Neural crest cell (in vitro differentiated cells): ENCODE measurements around the gene TSGA10IP. TPM values are rescaled to one million over a fixed set of nuclear protein-coding genes. Genes with fewer than 3 reads are reported as not detected.

Experiments used
- DNase-seq: peaks from one replicate; pipeline ENCODE4 v3.0.0; 2021; ENCODE audit warnings: low read depth, mixed read lengths, low spot score
- H3K27ac Mint-ChIP-seq: one replicate; pipeline ENCODE4 v1.8.0; 2021; ENCODE audit warnings: mild to moderate bottlenecking, mixed read lengths; ENCODE audit not compliant: unreplicated experiment
- H3K27me3 Mint-ChIP-seq: 2 replicates; pipeline ENCODE4 v1.8.0; 2021; ENCODE audit warnings: low read depth, mild to moderate bottlenecking, mixed read lengths
- H3K36me3 Mint-ChIP-seq: 2 replicates; pipeline ENCODE4 v1.8.0; 2021; ENCODE audit warnings: low read depth, mild to moderate bottlenecking, mixed read lengths
- H3K4me1 Mint-ChIP-seq: 2 replicates; pipeline ENCODE4 v1.8.0; 2021; ENCODE audit warnings: mixed read lengths
- H3K4me3 Mint-ChIP-seq: one replicate; pipeline ENCODE4 v1.8.0; 2021; ENCODE audit warnings: mild to moderate bottlenecking, mixed read lengths
- H3K9me3 Mint-ChIP-seq: 2 replicates; pipeline ENCODE4 v1.8.0; 2021; ENCODE audit warnings: mixed read lengths
- CTCF ChIP-seq: fragments of 200-600 bp; sonication (generic); conservative IDR thresholded peaks from 2 replicates; pipeline ENCODE4 v1.5.0; 2021; ENCODE audit warnings: antibody characterized with exemption, mild to moderate bottlenecking
- total RNA-seq: library from RNA; stranded (reverse); gene quantifications from 2 replicates; pipeline ENCODE4 v1.2.1, GENCODE V29; 2021

Gene TSGA10IP
- total RNA-seq, 1 donor from 2014 or later, result 2.7 TPM

DNA sequence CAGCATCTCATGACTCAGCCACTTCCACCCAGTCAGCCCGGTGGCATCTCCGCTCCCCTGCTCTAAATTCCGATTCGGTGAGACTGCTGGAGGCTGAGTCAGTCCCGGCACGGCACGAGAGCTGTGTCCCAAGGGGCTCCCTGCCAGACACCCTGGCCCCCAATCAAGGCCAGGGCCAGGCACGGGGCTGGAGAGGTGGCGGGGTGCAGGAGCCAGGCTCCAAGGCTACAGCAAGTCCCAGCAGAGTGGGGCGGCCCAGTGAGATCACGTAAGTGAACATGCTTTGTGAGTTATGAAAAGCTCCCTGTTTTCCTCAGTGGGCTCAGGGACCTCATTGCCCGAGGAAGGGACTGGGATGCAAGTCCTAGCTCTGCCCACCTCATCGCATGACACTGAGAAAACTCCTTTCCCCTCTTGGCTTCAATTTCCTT is 29.4 kb upstream of the TSGA10IP start:
- DNase-seq, result no peak
- Mint-ChIP-seq H3K27me3 (no peaks in the 10 kb centered on the region), H3K9me3 (no peaks in the 10 kb centered on the region), H3K36me3 (no peaks in the 10 kb centered on the region), H3K27ac (no peak overlapping the region), H3K4me3 (peak overlapping the region; percentile 89), H3K4me1 (peaks cover 34% of the 10 kb centered on the region)
- no peak for TF ChIP-seq CTCF

DNA sequence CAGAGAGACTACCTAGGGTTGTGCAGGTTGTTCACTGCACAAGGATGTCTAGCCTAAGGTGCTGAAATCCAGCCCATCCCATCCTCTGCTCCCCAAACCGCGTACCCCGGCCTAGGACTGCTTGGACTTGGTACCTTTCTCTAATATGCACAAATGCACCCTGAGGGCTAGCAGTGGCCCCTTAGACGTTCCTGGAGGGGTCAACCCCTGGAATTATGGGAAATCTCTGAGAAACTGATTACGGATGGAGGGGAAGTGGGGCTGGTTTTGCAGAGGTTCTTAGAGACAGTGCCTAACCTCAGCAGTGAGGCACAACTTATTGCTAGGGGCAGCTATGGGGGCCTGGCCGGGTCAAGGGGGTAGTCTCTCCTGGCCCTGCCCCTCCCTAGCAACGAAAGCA is 28.9 kb upstream of the TSGA10IP start:
- H3K4me3 Mint-ChIP-seq, result peak overlapping the region; percentile 89
- no peaks in the 10 kb centered on the region for H3K9me3 Mint-ChIP-seq
- no peaks in the 10 kb centered on the region for H3K36me3 Mint-ChIP-seq
- no peak for DNase-seq
- H3K27ac Mint-ChIP-seq, result no peak overlapping the region
- no peaks in the 10 kb centered on the region for H3K27me3 Mint-ChIP-seq
- H3K4me1 Mint-ChIP-seq, result peaks cover 34% of the 10 kb centered on the region
- TF ChIP-seq CTCF, result no peak

GRCh38 chr11:65917077-65917433 is 28.2 kb upstream of the TSGA10IP start:
- peaks cover 29% of the 10 kb centered on the region for H3K4me1 Mint-ChIP-seq
- no peaks in the 10 kb centered on the region for H3K27me3 Mint-ChIP-seq
- H3K9me3 Mint-ChIP-seq, result no peaks in the 10 kb centered on the region
- no peaks in the 10 kb centered on the region for H3K36me3 Mint-ChIP-seq
- H3K27ac Mint-ChIP-seq, result no peak overlapping the region
- H3K4me3 Mint-ChIP-seq, result peak overlapping the region; percentile 89
- no peak for TF ChIP-seq CTCF
- no peak for DNase-seq

GRCh38 chr11:65917434-65918210 is 27.7 kb upstream of the TSGA10IP start:
- Mint-ChIP-seq H3K4me3 (peak overlapping the region; percentile 89), H3K27me3 (no peaks in the 10 kb centered on the region), H3K4me1 (peaks cover 29% of the 10 kb centered on the region), H3K36me3 (peaks cover under 1% of the 10 kb centered on the region), H3K9me3 (no peaks in the 10 kb centered on the region), H3K27ac (no peak overlapping the region)
- no peak for DNase-seq
- TF ChIP-seq CTCF, result no peak

DNA sequence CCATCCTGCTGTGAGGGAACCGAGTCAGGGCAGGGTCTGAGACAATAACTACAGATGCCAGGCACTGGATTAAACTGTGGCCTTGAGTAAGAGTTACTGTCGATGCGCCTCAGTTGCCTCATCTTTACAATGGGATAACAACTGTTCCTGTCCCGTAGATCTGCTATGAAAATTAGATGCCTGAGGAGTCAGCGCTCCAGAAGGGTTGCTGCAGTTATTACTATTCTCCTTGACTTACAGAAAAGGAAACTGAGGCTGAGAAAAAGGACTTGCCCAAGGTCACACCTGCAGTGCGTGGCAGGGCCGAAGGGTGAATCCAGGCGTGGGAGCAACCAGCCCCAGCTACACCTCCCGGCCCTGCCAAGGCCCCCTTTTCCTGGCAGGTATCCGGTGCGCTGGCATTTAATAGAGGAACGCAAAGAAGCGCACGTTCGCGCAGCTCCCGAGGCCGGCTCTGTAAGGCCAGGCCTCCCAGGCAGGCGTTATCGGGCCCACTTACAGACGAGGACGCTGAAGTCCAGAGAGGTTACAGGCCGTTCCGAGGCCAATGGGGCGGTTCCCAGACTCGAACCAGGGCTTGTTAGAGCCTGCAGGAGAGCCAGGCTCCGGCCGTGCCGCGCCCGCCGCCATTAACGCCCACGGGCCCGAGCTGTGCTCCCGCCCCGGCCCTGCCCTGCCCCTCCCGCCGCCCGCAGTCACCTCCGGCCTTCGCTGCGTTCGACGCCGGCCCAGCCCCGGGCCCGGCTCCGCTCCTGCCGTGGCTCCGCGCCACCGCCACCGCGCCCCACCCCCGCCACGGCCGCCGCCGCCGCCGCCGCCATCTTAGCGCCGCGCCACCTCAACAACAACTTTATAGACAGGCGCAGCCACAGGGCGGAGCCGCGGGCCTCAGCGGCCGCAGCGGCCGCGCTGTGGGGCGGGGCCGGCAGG is 26.8 kb upstream of the TSGA10IP start, which contains the start of gene C11orf68:
C11orf68 (minus strand) TSS at position 852 of the 930 bp plus-strand sequence; CDS start at position 821, 31 bp downstream.
- Mint-ChIP-seq H3K4me3 (peak within 1 kb of the TSS; percentile 89), H3K4me1 (peaks cover 29% of the 10 kb centered on the region), H3K9me3 (no peaks in the 10 kb centered on the region), H3K27ac (no peak within 1 kb of the TSS), H3K36me3 (peaks cover 4% of the 10 kb centered on the region), H3K27me3 (no peaks in the 10 kb centered on the region)
- no peak for DNase-seq
- no peak for TF ChIP-seq CTCF
